NT2/D1 (cell line): Measurements from ENCODE around the gene CPEB4.

ENCODE experiments used
- SUZ12 ChIP-seq: IDR thresholded peaks from 2 replicates; pipeline ENCODE4 v1.6.1; 2011; ENCODE audit not compliant: insufficient read length, insufficient read depth; ENCODE audit errors: extremely low read depth
- YY1 ChIP-seq: IDR thresholded peaks from 2 replicates; pipeline ENCODE4 v1.6.1; 2011; ENCODE audit not compliant: insufficient read length, insufficient read depth
- ZNF274 ChIP-seq: IDR thresholded peaks from 2 replicates; pipeline ENCODE4 v1.6.1; 2011; ENCODE audit warnings: mild to moderate bottlenecking, low read depth, low read length

DNA sequence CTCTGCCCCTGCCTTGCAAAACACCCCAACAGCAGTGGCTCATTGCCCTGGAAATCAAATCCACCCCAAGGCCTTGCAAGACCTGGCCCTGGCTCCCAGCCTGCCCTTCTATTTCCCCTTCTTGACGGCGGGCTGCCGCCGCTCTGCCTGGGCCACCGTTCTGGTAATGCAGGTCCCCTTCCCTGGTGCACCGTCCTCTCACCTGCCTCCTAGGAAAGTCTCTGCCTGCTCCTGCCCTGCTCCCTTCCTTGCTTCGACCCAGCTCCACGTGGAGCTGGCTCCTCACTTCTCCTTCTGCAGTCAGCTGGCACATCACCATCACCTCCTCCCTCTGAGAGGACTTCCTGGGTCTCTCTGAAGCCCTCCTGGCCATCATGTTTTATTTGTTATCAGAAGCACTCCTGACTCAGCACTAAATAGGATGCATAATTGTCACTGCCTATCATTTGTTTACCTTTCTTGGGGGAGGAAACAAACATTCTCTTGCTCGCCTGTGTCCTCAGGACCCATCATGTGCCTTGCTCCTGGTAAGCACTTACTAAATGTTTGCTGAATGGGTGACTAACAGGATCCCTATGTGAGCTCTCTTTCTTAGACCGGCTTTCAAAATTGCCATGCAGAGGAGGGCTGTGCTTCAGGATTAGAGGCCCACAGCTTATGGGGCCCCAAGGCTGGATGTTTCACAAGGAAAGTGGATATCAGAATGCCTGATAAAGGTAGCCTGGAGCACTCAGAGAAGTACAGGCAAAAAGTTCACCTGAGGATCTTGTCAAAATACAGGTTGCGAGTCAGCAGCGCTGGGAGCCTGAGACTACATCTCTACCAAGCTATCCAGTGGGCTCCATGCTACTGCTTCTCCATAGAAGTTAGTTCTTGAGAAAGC is 81.3 kb downstream of the CPEB4 start:
- TF ChIP-seq ZNF274 (no peak), YY1 (no peak), SUZ12 (no peak)
